Testis (tissue), 3 donors: Measurements from ENCODE around the gene GPR161. TPM values are rescaled to one million over a fixed set of nuclear protein-coding genes. Genes with fewer than 3 reads are reported as not detected.

Experiments used
- DNase-seq: peaks from one replicate; pipeline ENCODE4 v3.0.0-alpha.2; 2019
- H3K27ac ChIP-seq, 2 donors: fragments of 200-600 bp; sonication (generic); one replicate each; pipeline ENCODE4 v1.5.1; 2019
- H3K27me3 ChIP-seq: fragments of 200-600 bp; sonication (generic); one replicate; pipeline ENCODE4 v1.5.1; 2019
- H3K36me3 ChIP-seq: fragments of 200-600 bp; sonication (generic); one replicate; pipeline ENCODE4 v1.5.1; 2017; ENCODE audit warnings: low read depth; ENCODE audit errors: missing control alignments
- H3K4me1 ChIP-seq: fragments of 200-600 bp; sonication (generic); one replicate; pipeline ENCODE4 v1.5.1; 2019
- H3K4me3 ChIP-seq, 2 donors: fragments of 200-600 bp; sonication (generic); one replicate each; pipeline ENCODE4 v1.5.1; 2017 to 2019
- H3K9me3 ChIP-seq: fragments of 200-600 bp; sonication (generic); one replicate; pipeline ENCODE4 v1.5.1; 2017
- POLR2A ChIP-seq: fragments of 450-650 bp; IDR thresholded peaks from one replicate; pipeline ENCODE4 v1.6.1; 2017; ENCODE audit warnings: antibody characterized with exemption, mild to moderate bottlenecking, moderate library complexity
- WGBS, 2 donors: methylation state at CpG; one replicate each; pipeline ENCODE4 v1.1.5; 2018; 5-methylcytosine and 5-hydroxymethylcytosine counted together
- intact Hi-C: fragments of 100-400 bp; cut with DNase I; formaldehyde crosslinking; loops from one replicate; pipeline ENCODE4 v1.15.1; 2023; ENCODE audit warnings: low total_unique reads
- polyA plus RNA-seq: library from polyadenylated mRNA; stranded (reverse); fragments of 350-450 nt; fragmentation: Illumina TruSeq; extraction: RNeasy Lipid Tissue Mini Kit (QIAGEN cat#74804); gene quantifications from one replicate; pipeline ENCODE4 v1.2.3, GENCODE V29; 2014; ENCODE audit warnings: low read depth, low replicate concordance; ENCODE audit not compliant: insufficient read depth
- total RNA-seq, 2 donors: library from RNA; depleted of rRNA; stranded (reverse); fragments of >200 nt; gene quantifications; one replicate each; pipeline ENCODE4 v1.2.3, GENCODE V29; 2016
- TF ChIP-seq, protein P1 (sequence below), 3 experiments: fragments of 450-650 bp in 2 of 3; fragments of 200-600 bp in 1 of 3; sonication (generic) in 1 of 3; IDR thresholded peaks; one replicate each; pipeline ENCODE4 v1.5.1; 2016 to 2019; ENCODE audit warnings: antibody characterized with exemption in 3 of 3, mild to moderate bottlenecking in 2 of 3, moderate library complexity in 1 of 3

The GPR161 gene
- total and polyA plus RNA-seq, 3 donors from 2014 or later, result 3.7 to 6.7 (median 6.1) TPM

DNA sequence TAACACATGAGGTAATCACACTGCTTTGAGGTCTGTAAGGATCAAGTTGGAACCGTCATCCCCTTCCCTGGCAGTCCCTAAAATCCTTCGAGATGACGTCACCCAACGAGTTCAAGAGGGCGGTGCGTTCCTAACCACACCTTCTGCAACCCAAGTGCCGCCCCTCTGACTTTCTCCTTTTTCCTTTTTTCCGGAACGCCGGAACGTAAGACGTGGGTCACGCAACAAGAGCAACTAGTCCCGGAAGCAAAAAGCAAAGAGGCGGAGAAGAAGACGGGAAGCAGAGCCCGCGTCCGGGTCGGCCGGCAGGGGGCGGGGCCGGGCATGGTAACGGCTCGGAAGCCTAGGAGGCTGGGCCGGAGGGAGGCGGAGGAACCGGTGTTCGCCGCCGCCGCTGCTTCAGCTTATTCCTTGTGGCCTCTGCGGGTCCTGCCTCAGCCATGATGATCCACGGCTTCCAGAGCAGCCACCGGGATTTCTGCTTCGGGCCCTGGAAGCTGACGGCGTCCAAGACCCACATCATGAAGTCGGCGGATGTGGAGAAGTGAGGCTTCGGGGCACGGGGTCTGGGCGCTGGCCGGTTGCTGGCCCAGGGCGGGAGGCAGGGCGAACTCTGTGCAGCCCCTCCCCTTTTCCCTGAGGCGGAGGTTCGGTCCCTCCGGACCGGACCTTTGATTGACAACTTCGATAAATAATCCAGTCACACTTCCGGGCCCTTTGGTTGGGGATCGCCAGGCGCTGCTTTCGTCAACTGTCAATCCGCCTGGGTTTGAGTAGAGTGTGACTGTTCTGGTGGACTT, 42.1 kb upstream of the GPR161 start, which contains the start of gene TIPRL:
Gene TIPRL, plus strand, starts transcription at position 325 of the 800 bp plus-strand sequence. Its CDS starts 116 bp downstream, at position 441.
- no peaks in the 10 kb centered on the region for H3K27me3 ChIP-seq
- TF ChIP-seq, protein P1, sequence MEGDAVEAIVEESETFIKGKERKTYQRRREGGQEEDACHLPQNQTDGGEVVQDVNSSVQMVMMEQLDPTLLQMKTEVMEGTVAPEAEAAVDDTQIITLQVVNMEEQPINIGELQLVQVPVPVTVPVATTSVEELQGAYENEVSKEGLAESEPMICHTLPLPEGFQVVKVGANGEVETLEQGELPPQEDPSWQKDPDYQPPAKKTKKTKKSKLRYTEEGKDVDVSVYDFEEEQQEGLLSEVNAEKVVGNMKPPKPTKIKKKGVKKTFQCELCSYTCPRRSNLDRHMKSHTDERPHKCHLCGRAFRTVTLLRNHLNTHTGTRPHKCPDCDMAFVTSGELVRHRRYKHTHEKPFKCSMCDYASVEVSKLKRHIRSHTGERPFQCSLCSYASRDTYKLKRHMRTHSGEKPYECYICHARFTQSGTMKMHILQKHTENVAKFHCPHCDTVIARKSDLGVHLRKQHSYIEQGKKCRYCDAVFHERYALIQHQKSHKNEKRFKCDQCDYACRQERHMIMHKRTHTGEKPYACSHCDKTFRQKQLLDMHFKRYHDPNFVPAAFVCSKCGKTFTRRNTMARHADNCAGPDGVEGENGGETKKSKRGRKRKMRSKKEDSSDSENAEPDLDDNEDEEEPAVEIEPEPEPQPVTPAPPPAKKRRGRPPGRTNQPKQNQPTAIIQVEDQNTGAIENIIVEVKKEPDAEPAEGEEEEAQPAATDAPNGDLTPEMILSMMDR (IDR thresholded peaks at IDR 0.05), result peak; percentile 64 to 86 (median 79)
- peak; percentile 74 for TF ChIP-seq POLR2A
- no peaks in the 10 kb centered on the region for H3K9me3 ChIP-seq
- H3K4me3 ChIP-seq, result peak within 1 kb of the TSS; percentile 86 to 96
- no peaks in the 10 kb centered on the region for H3K36me3 ChIP-seq
- peaks cover 3% of the 10 kb centered on the region for H3K4me1 ChIP-seq
- peak; percentile 98 for DNase-seq
- WGBS, 2 donors, result 1% methylated on average over 42 to 51 of the region's 56 CpGs
- intact Hi-C loops, result no loop called here
- peak within 1 kb of the TSS; percentile 92 to 95 for H3K27ac ChIP-seq

DNA sequence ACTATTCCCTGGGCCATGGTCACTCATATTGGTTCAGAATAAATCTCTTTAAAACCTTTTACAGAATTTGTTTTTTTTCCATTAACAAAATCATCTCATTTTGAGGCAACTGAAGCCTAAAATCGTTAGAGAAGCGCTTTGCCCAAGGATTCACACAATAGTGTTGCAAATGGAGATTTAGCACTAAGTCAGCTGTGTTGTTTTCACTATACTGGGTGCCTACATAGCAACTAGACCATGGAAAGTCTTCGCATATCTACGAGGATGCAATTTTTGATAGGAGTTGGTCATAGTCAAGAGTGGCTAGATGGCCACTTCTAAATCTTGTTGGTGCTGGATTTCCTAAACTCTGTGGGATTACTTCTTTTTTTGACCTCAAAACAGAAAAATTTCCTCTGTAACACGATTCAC, 41.5 kb upstream of the GPR161 start:
- peak overlapping the region; percentile 92 to 95 for H3K27ac ChIP-seq
- no peaks in the 10 kb centered on the region for H3K27me3 ChIP-seq
- H3K36me3 ChIP-seq, result no peaks in the 10 kb centered on the region
- intact Hi-C loops, result no loop called here
- WGBS, 2 donors, result 55 to 57% methylated on average over 5 of the region's 5 CpGs
- no peaks in the 10 kb centered on the region for H3K9me3 ChIP-seq
- peak overlapping the region; percentile 86 to 96 for H3K4me3 ChIP-seq
- no peak for DNase-seq
- peaks cover 3% of the 10 kb centered on the region for H3K4me1 ChIP-seq
- no peak for TF ChIP-seq POLR2A
- TF ChIP-seq, protein P1 (IDR thresholded peaks at IDR 0.05), result no peak

DNA sequence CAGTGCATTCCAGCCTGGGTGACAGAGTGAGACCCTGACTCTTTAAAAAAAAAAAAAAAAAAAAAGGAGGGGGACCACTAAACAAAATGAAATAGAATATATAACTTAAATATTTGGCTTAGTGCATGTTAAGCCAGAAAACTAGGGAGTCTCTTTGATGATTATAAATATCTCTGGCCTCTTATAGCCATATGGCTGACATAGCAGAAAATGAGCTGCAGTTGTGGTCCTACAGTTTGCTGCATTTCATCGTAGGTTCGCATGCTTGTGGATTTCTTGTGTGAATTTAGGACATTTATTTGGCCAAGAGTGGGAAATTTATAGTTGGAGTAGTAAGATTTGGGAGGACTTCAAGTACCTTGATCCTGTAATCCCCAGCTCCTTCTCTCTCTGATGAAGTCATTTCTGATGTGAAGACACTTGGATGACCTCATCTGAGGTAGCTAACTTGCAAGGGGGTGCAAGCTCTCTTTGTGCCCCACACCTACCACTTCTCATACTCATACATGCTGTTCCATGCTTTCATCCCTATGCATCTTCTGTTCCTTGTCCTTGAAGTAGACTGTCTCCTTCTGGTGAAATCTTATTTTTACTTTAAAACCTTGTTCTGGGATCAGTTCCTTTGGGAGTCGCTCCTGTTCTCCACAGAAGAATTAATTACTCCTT, 35.7 kb upstream of the GPR161 start:
- Histone ChIP-seq H3K27me3 (no peaks in the 10 kb centered on the region), H3K4me3 (no peak overlapping the region), H3K36me3 (no peaks in the 10 kb centered on the region), H3K4me1 (no peaks in the 10 kb centered on the region), H3K27ac (no peak overlapping the region), H3K9me3 (no peaks in the 10 kb centered on the region)
- no peak for DNase-seq
- WGBS, 2 donors, result 93 to 96% methylated on average over 3 of the region's 3 CpGs
- no peak for TF ChIP-seq POLR2A
- intact Hi-C loops, result no loop called here

DNA sequence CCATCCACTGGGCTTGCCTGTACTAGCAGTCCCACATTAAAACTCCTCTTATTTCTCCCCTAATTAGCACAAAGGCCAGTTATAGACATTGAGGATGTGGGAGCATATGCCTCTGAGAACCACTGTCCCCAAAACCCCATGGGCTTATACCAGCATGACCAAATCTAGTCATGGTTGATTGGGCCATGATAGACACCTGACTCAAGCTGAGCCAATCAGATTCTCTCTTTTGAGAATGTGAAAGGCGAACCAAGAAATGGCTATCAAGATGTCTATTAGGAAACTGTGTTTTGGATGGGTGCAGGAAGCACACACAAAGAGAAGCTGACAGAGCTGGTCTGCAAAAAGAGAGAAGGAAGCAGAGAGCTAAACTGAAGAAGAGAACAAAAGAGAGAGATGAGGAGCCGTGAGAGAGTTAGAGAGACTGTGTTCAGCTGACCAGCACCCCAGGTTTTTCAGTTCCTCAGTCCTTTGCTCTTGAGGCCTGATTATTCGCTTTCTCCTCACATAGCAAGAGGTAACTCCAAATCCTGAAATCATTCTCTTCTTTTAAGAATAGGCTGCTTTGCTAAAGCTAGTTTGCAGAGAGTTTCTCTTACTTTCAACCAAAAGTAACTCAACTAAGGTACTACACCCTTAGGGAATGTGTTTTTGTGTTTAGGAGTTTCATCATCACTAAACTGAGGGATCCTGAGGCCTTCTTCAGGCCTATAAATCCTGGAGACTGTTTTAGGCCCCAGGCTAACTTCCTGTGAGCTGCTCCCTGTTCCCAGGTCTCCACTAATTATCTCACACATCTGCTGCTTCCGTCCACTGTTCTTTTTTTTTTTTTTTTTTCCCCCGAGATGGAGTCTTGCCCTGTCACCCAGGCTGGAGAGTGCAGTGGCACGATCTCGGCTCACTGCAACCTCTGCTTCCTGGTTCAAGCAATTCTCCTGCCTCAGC, 34.1 kb upstream of the GPR161 start:
- no peak for DNase-seq
- H3K9me3 ChIP-seq, result no peaks in the 10 kb centered on the region
- intact Hi-C loops, result no loop called here
- no peak overlapping the region for H3K27ac ChIP-seq
- no peaks in the 10 kb centered on the region for H3K4me1 ChIP-seq
- no peak overlapping the region for H3K4me3 ChIP-seq
- 88 to 91% methylated on average over 7 of the region's 7 CpGs for WGBS, 2 donors
- H3K36me3 ChIP-seq, result no peaks in the 10 kb centered on the region
- no peaks in the 10 kb centered on the region for H3K27me3 ChIP-seq
- no peak for TF ChIP-seq POLR2A
- TF ChIP-seq, protein P1 (IDR thresholded peaks at IDR 0.05), result no peak

DNA sequence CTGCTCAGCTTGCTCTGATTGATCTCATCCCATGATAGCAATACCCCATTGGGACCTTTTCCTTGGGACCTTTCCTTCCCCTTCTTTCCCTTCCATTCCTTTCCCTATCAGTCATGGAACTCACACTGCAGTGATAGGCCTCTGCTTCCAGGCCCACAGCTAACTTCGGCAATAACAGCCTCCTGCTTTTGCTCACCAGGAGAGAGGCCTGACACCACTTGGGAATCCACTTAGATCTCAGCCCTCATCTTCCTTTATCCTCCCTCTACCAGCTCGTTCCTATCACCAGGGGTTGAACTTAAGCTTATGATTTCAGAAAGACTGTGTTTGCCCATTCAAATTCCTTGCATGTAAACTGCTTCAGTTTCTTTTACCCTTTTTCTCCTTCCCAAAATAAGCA, 31.1 kb upstream of the GPR161 start:
- Histone ChIP-seq H3K4me1 (no peaks in the 10 kb centered on the region), H3K4me3 (no peak overlapping the region), H3K36me3 (no peaks in the 10 kb centered on the region), H3K9me3 (no peaks in the 10 kb centered on the region), H3K27me3 (no peaks in the 10 kb centered on the region), H3K27ac (no peak overlapping the region)
- no peak for DNase-seq
- TF ChIP-seq, protein P1 (IDR thresholded peaks at IDR 0.05), result no peak
- no peak for TF ChIP-seq POLR2A
- intact Hi-C loops, result no loop called here
- 49 to 64% methylated on average over 2 of the region's 2 CpGs for WGBS, 2 donors
